HCT116 (cell line): ENCODE results near the gene SUPT5H. TPM values are rescaled to one million over a fixed set of nuclear protein-coding genes. Genes with fewer than 3 reads are reported as not detected.

Experiments used
- ATAC-seq: fragments of 200-7000 bp; cut with Tn5 transposase; 2 replicates; pipeline ENCODE4 v1.9.1; 2020; ENCODE audit warnings: mild to moderate bottlenecking, moderate library complexity
- BruUV-seq: library from RNA; stranded (reverse); fragments of 400-500 nt; replicated peaks from 2 replicates; lab custom pipeline; 2021; lab: Mats Ljungman, UMichigan
- CTCF ChIA-PET: fragments of 300-600 bp; sonication (Branson Sonifier 250); formaldehyde crosslinking; loops from one replicate; lab custom pipeline; 2021; ENCODE audit warnings: antibody characterized with exemption; lab: Charles Lee
- POLR2A ChIA-PET: fragments of 300-600, 350-600 bp; sonication (Branson Sonifier 250); formaldehyde crosslinking; loops from one replicate; lab custom pipeline; 2021; ENCODE audit warnings: antibody characterized with exemption; lab: Charles Lee
- RAD21 ChIA-PET, 2 experiments: fragments of 300-600 bp; sonication (Branson Sonifier 250); formaldehyde crosslinking; loops; one replicate each; lab custom pipeline; 2023; ENCODE audit warnings: low total read pairs in 2 of 2; ENCODE audit not compliant: uncharacterized antibody in 2 of 2, unreplicated experiment in 2 of 2, low non-redundant PET in 1 of 2; lab: Charles Lee
- DNase-seq: peaks from one replicate; pipeline ENCODE4 v3.0.0-alpha.2; 2010; ENCODE audit warnings: low read depth, low spot score
- H2AFZ ChIP-seq: fragments of 200-600 bp; shearing (Covaris generic), sonication (generic); 2 replicates; pipeline ENCODE4 v1.6.1; 2017; ENCODE audit warnings: low read depth, mixed run types, mixed read lengths, antibody characterized with exemption, low read length; ENCODE audit not compliant: poor library complexity, severe bottlenecking
- H3K27ac ChIP-seq: 2 replicates; pipeline ENCODE4 v1.5.1; 2012; ENCODE audit warnings: low read depth, low read length
- H3K27me3 ChIP-seq: fragments of 200-600 bp; sonication (generic); 2 replicates; pipeline ENCODE4 v1.6.1; 2016; ENCODE audit warnings: mixed run types, low read length, mixed read lengths; ENCODE audit not compliant: insufficient read depth
- H3K36me3 ChIP-seq, 2 experiments: fragments of 200-500 bp in 1 of 2; fragments of 200-600 bp in 1 of 2; sonication (Bioruptor generic) in 1 of 2; sonication (generic) in 1 of 2; 2 replicates each; pipeline versions ENCODE4 v1.5.1 to v1.6.1; 2014 to 2016; ENCODE audit warnings: low read length in 2 of 2, inconsistent platforms in 1 of 2, mixed read lengths in 1 of 2, mixed run types in 1 of 2; ENCODE audit not compliant: insufficient read depth in 2 of 2, control insufficient read depth in 1 of 2
- H3K4me1 ChIP-seq, 2 experiments: fragments of 200-600 bp in 1 of 2; sonication (generic) in 1 of 2; 2 replicates each; pipeline versions ENCODE4 v1.5.1 to v1.6.1; 2012 to 2017; ENCODE audit warnings: low read length in 2 of 2, inconsistent platforms in 1 of 2, mild to moderate bottlenecking in 1 of 2, mixed read lengths in 1 of 2, mixed run types in 1 of 2, moderate library complexity in 1 of 2; ENCODE audit not compliant: insufficient read depth in 2 of 2, control insufficient read depth in 1 of 2
- H3K4me2 ChIP-seq: fragments of 200-600 bp; sonication (generic); 2 replicates; pipeline ENCODE4 v1.6.1; 2017; ENCODE audit warnings: mixed run types, low read length, mixed read lengths
- H3K4me3 ChIP-seq, 2 experiments: fragments of 200-600 bp in 1 of 2; sonication (generic) in 1 of 2; replicated peaks in 1 of 2; 2 replicates each; pipeline ENCODE4 v1.5.1; 2011 to 2016; ENCODE audit warnings: low read length in 2 of 2, control low read depth in 1 of 2, low read depth in 1 of 2, mild to moderate bottlenecking in 1 of 2, mixed read lengths in 1 of 2, mixed run types in 1 of 2
- H3K79me2 ChIP-seq: fragments of 200-600 bp; sonication (generic); 2 replicates; pipeline ENCODE4 v1.6.1; 2017; ENCODE audit warnings: mild to moderate bottlenecking, mixed run types, low read length, moderate library complexity, mixed read lengths; ENCODE audit not compliant: insufficient read depth
- H3K9ac ChIP-seq: fragments of 200-600 bp; sonication (generic); 2 replicates; pipeline ENCODE4 v1.6.1; 2016; ENCODE audit warnings: low read length, mixed read lengths
- H3K9me2 ChIP-seq: fragments of 200-600 bp; sonication (generic), shearing (Covaris generic); 2 replicates; pipeline ENCODE4 v1.6.1; 2017; ENCODE audit warnings: mixed run types, mild to moderate bottlenecking, moderate library complexity; ENCODE audit not compliant: insufficient read depth
- H3K9me3 ChIP-seq, 2 experiments: fragments of 200-500 bp in 1 of 2; fragments of 200-600 bp in 1 of 2; sonication (Bioruptor generic) in 1 of 2; sonication (generic) in 1 of 2; 2 replicates each; pipeline ENCODE4 v1.6.1; 2014 to 2017; ENCODE audit warnings: low read length in 2 of 2, mixed read lengths in 2 of 2, inconsistent platforms in 1 of 2, low read depth in 1 of 2, mild to moderate bottlenecking in 1 of 2, mixed run types in 1 of 2, moderate library complexity in 1 of 2; ENCODE audit not compliant: control insufficient read depth in 1 of 2, insufficient read depth in 1 of 2
- H4K20me1 ChIP-seq: fragments of 200-600 bp; sonication (generic), shearing (Covaris generic); 2 replicates; pipeline ENCODE4 v1.6.1; 2017; ENCODE audit warnings: mixed run types, mild to moderate bottlenecking, moderate library complexity; ENCODE audit not compliant: insufficient read depth
- CBX3 ChIP-seq: IDR thresholded peaks from 2 replicates; pipeline ENCODE4 v1.6.1; 2012; ENCODE audit warnings: low read depth
- CEBPB ChIP-seq: IDR thresholded peaks from 2 replicates; pipeline ENCODE4 v1.6.1; 2012; ENCODE audit warnings: low read depth
- EGR1 ChIP-seq: IDR thresholded peaks from 2 replicates; pipeline ENCODE4 v1.6.1; 2012; ENCODE audit warnings: low read depth
- ELF1 ChIP-seq: IDR thresholded peaks from 2 replicates; pipeline ENCODE4 v1.6.1; 2012; ENCODE audit warnings: low read depth, borderline replicate concordance
- FOSL1 ChIP-seq: IDR thresholded peaks from 2 replicates; pipeline ENCODE4 v1.6.1; 2012; ENCODE audit warnings: low read depth
- RAD21 ChIP-seq: IDR thresholded peaks from 2 replicates; pipeline ENCODE4 v1.6.1; 2012; ENCODE audit warnings: low read depth, mild to moderate bottlenecking
- SP1 ChIP-seq: IDR thresholded peaks from 2 replicates; pipeline ENCODE4 v1.6.1; 2012; ENCODE audit warnings: low read depth
- TCF7L2 ChIP-seq: IDR thresholded peaks from 2 replicates; pipeline ENCODE4 v1.7.0; 2011; ENCODE audit warnings: borderline replicate concordance, inconsistent platforms; ENCODE audit not compliant: insufficient read depth, insufficient read length; ENCODE audit errors: extremely low read depth
- ZFX ChIP-seq: fragments of 450-650 bp; IDR thresholded peaks from 2 replicates; pipeline ENCODE4 v1.6.1; 2017
- intact Hi-C: fragments of 100-400 bp; cut with micrococcal nuclease; formaldehyde crosslinking; loops from 2 replicates; pipeline ENCODE4 v1.10.0; 2022
- total RNA-seq: library from RNA; stranded (reverse); gene quantifications from one replicate; pipeline ENCODE4 v1.2.1, GENCODE V29; 2021; ENCODE audit not compliant: unreplicated experiment
- TF ChIP-seq, protein P1 (sequence below): IDR thresholded peaks from 2 replicates; pipeline ENCODE4 v1.6.1; 2012; ENCODE audit warnings: low read depth
- TF ChIP-seq, protein P2 (sequence below), 3 experiments: fragments of 200-600 bp in 1 of 3; sonication (generic) in 1 of 3; IDR thresholded peaks in 2 of 3; conservative IDR thresholded peaks in 1 of 3; 2 replicates each; pipeline ENCODE4 v1.5.1; 2012 to 2017; ENCODE audit warnings: low read depth in 2 of 3, low read length in 2 of 3, antibody characterized with exemption in 1 of 3, borderline replicate concordance in 1 of 3, control low read depth in 1 of 3, mild to moderate bottlenecking in 1 of 3, mixed read lengths in 1 of 3, mixed run types in 1 of 3, moderate library complexity in 1 of 3; ENCODE audit not compliant: insufficient read depth in 1 of 3
- TF ChIP-seq, protein P3 (sequence below): IDR thresholded peaks from 2 replicates; pipeline ENCODE4 v1.6.1; 2011; ENCODE audit warnings: mild to moderate bottlenecking, low read length, moderate library complexity; ENCODE audit not compliant: insufficient replicate concordance; ENCODE audit errors: extremely low read depth

The SUPT5H gene
- total RNA-seq, 1 experiment from 2014 or later = 120 TPM

DNA sequence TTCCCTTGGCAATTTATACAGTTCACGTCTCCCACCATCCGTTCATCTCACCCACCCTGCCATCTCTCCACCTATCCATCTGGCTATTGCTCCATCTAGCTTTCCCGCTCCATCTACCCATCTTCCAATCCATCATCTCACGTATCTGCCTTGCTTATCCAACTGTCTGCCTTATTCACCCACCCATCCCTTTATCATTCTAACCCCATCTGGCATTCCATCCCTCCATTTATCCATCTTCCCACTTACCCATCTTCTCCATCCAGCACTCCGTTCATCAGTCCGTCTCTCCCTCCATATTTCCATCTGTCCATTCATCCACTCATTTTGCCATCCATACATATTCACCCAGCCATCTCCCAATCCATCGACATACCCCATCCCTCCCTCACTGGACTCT is 19.6 kb upstream of the SUPT5H start:
- TF ChIP-seq FOSL1 (no peak), EGR1 (no peak)
- TF ChIP-seq, all 23 proteins: peak for 0
- no peak for DNase-seq

DNA sequence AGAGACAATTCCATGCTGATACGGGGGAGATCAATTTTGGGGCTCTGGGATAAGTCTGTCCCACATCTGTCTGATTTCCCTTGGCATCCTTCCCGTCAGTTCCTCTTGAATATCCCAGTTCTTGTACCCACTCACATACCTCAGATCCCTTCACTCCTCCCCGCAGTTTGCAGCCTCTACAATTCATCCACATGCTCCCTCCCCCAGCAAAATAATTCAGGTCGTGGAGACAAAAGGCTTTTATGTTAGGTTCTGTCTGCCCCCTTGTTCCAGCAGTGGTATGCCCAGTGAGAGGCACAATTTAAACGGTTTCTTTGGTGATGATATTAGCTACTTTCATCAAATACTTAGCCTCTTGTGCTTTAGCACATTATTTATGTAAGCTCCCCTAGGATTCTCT is 19.2 kb upstream of the SUPT5H start:
- Histone ChIP-seq H4K20me1 (no peaks in the 10 kb centered on the region; the same call in 1 of the 2 replicates), H3K9me3 (no peaks in the 10 kb centered on the region), H3K9ac (no peak overlapping the region), H3K27ac (no peak overlapping the region), H3K9me2 (no peaks in the 10 kb centered on the region), H3K4me3 (no peak overlapping the region), H3K27me3 (no peaks in the 10 kb centered on the region), H3K4me1 (peaks cover 37 to 38% of the 10 kb centered on the region in 2 experiments), H3K79me2 (no peaks in the 10 kb centered on the region), H3K36me3 (no peaks in the 10 kb centered on the region), H3K4me2 (no peak overlapping the region), H2AFZ (no peak overlapping the region)
- CTCF ChIA-PET = no interaction called here
- RAD21 ChIA-PET = no interaction called here
- no TSS peak for BruUV-seq
- POLR2A ChIA-PET = interaction anchor here (6.0 kb wide), 1 partner anchor 10 kb away, joined by 33 read pairs; the partner anchor contains the start of gene RPS16
- DNase-seq (no peak), ATAC-seq (no peak)
- intact Hi-C loops = no loop called here
- TF ChIP-seq CEBPB (no peak), ZFX (no peak), EGR1 (no peak), SP1 (no peak), CBX3 (no peak), ELF1 (no peak), TCF7L2 (no peak), RAD21 (no peak)
- TF ChIP-seq, protein P1, sequence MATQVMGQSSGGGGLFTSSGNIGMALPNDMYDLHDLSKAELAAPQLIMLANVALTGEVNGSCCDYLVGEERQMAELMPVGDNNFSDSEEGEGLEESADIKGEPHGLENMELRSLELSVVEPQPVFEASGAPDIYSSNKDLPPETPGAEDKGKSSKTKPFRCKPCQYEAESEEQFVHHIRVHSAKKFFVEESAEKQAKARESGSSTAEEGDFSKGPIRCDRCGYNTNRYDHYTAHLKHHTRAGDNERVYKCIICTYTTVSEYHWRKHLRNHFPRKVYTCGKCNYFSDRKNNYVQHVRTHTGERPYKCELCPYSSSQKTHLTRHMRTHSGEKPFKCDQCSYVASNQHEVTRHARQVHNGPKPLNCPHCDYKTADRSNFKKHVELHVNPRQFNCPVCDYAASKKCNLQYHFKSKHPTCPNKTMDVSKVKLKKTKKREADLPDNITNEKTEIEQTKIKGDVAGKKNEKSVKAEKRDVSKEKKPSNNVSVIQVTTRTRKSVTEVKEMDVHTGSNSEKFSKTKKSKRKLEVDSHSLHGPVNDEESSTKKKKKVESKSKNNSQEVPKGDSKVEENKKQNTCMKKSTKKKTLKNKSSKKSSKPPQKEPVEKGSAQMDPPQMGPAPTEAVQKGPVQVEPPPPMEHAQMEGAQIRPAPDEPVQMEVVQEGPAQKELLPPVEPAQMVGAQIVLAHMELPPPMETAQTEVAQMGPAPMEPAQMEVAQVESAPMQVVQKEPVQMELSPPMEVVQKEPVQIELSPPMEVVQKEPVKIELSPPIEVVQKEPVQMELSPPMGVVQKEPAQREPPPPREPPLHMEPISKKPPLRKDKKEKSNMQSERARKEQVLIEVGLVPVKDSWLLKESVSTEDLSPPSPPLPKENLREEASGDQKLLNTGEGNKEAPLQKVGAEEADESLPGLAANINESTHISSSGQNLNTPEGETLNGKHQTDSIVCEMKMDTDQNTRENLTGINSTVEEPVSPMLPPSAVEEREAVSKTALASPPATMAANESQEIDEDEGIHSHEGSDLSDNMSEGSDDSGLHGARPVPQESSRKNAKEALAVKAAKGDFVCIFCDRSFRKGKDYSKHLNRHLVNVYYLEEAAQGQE = no peak
- TF ChIP-seq, protein P2, sequence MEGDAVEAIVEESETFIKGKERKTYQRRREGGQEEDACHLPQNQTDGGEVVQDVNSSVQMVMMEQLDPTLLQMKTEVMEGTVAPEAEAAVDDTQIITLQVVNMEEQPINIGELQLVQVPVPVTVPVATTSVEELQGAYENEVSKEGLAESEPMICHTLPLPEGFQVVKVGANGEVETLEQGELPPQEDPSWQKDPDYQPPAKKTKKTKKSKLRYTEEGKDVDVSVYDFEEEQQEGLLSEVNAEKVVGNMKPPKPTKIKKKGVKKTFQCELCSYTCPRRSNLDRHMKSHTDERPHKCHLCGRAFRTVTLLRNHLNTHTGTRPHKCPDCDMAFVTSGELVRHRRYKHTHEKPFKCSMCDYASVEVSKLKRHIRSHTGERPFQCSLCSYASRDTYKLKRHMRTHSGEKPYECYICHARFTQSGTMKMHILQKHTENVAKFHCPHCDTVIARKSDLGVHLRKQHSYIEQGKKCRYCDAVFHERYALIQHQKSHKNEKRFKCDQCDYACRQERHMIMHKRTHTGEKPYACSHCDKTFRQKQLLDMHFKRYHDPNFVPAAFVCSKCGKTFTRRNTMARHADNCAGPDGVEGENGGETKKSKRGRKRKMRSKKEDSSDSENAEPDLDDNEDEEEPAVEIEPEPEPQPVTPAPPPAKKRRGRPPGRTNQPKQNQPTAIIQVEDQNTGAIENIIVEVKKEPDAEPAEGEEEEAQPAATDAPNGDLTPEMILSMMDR (IDR thresholded peaks at IDR 0.05 in 2 of 3, conservative IDR thresholded peaks at IDR 0.05 in 1 of 3; ENCODE audit: borderline replicate concordance in 1 of 3, insufficient read depth in 1 of 3, low read depth in 2 of 3, low read length in 2 of 3) = no peak
- TF ChIP-seq, protein P3, sequence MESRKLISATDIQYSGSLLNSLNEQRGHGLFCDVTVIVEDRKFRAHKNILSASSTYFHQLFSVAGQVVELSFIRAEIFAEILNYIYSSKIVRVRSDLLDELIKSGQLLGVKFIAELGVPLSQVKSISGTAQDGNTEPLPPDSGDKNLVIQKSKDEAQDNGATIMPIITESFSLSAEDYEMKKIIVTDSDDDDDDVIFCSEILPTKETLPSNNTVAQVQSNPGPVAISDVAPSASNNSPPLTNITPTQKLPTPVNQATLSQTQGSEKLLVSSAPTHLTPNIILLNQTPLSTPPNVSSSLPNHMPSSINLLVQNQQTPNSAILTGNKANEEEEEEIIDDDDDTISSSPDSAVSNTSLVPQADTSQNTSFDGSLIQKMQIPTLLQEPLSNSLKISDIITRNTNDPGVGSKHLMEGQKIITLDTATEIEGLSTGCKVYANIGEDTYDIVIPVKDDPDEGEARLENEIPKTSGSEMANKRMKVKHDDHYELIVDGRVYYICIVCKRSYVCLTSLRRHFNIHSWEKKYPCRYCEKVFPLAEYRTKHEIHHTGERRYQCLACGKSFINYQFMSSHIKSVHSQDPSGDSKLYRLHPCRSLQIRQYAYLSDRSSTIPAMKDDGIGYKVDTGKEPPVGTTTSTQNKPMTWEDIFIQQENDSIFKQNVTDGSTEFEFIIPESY = no peak

More for the DNA sequence above, 19.6 kb upstream of the SUPT5H start:
- H2AFZ ChIP-seq = no peak overlapping the region
- H3K9me2 ChIP-seq = no peaks in the 10 kb centered on the region
- peaks cover 33 to 34% of the 10 kb centered on the region in 2 experiments for H3K4me1 ChIP-seq
- no peaks in the 10 kb centered on the region for H3K36me3 ChIP-seq
- POLR2A ChIA-PET = interaction anchor here (6.0 kb wide), 1 partner anchor 10 kb away, joined by 33 read pairs; the partner anchor contains the start of gene RPS16
- no peak overlapping the region for H3K4me2 ChIP-seq
- H3K79me2 ChIP-seq = no peaks in the 10 kb centered on the region
- H3K9ac ChIP-seq = no peak overlapping the region
- H4K20me1 ChIP-seq = no peaks in the 10 kb centered on the region
- H3K4me3 ChIP-seq = no peak overlapping the region
- no peaks in the 10 kb centered on the region for H3K9me3 ChIP-seq
- CTCF ChIA-PET = interaction anchor here (0.6 kb wide), 1 partner anchor 303 kb away, joined by 3 read pairs; no protein-coding TSS in a partner anchor
- RAD21 ChIA-PET = no interaction called here
- intact Hi-C loops = no loop called here
- no peaks in the 10 kb centered on the region for H3K27me3 ChIP-seq
- no TSS peak for BruUV-seq
- H3K27ac ChIP-seq = no peak overlapping the region
- no peak for ATAC-seq
